ENCODE results near the gene MYBL2.

DNA sequence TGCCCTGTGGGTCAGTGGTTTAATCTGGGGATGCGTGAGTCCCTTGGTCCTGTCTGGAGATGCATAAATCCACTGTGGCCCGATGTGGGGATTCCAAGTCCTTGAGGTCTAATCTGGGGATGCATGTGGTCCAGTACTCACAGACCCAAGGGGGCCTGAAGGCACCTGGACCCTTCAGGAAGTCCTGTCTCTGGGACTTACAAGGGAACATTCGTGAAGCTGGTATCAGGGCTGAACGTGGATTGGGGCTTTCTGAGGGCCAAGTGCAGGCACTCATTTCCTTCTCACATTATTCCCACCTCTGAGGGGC, 85.1 kb downstream of the MYBL2 start:
- TF ChIP-seq, protein P1, sequence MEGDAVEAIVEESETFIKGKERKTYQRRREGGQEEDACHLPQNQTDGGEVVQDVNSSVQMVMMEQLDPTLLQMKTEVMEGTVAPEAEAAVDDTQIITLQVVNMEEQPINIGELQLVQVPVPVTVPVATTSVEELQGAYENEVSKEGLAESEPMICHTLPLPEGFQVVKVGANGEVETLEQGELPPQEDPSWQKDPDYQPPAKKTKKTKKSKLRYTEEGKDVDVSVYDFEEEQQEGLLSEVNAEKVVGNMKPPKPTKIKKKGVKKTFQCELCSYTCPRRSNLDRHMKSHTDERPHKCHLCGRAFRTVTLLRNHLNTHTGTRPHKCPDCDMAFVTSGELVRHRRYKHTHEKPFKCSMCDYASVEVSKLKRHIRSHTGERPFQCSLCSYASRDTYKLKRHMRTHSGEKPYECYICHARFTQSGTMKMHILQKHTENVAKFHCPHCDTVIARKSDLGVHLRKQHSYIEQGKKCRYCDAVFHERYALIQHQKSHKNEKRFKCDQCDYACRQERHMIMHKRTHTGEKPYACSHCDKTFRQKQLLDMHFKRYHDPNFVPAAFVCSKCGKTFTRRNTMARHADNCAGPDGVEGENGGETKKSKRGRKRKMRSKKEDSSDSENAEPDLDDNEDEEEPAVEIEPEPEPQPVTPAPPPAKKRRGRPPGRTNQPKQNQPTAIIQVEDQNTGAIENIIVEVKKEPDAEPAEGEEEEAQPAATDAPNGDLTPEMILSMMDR (IDR thresholded peaks at IDR 0.05), result no peak
- no peak for TF ChIP-seq EP300 (IDR thresholded peaks at IDR 0.05)
- TF ChIP-seq POLR2A (IDR thresholded peaks at IDR 0.05), result no peak
